Uterus (tissue), 2 donors: ENCODE measurements around the gene UGT1A3.

Source experiments
- POLR2A ChIP-seq, 2 donors: fragments of 450-650 bp; IDR thresholded peaks; one replicate each; pipeline ENCODE4 v1.6.1; 2016; ENCODE audit warnings: antibody characterized with exemption in 2 of 2, mild to moderate bottlenecking in 1 of 2, moderate library complexity in 1 of 2
- TF ChIP-seq, protein P1 (sequence below), 4 experiments: fragments of 200-600 bp in 2 of 4; fragments of 450-650 bp in 2 of 4; sonication (generic) in 2 of 4; IDR thresholded peaks; one replicate each; pipeline ENCODE4 v1.5.1; 2016 to 2019; ENCODE audit warnings: antibody characterized with exemption in 4 of 4, mild to moderate bottlenecking in 2 of 4, moderate library complexity in 1 of 4

DNA sequence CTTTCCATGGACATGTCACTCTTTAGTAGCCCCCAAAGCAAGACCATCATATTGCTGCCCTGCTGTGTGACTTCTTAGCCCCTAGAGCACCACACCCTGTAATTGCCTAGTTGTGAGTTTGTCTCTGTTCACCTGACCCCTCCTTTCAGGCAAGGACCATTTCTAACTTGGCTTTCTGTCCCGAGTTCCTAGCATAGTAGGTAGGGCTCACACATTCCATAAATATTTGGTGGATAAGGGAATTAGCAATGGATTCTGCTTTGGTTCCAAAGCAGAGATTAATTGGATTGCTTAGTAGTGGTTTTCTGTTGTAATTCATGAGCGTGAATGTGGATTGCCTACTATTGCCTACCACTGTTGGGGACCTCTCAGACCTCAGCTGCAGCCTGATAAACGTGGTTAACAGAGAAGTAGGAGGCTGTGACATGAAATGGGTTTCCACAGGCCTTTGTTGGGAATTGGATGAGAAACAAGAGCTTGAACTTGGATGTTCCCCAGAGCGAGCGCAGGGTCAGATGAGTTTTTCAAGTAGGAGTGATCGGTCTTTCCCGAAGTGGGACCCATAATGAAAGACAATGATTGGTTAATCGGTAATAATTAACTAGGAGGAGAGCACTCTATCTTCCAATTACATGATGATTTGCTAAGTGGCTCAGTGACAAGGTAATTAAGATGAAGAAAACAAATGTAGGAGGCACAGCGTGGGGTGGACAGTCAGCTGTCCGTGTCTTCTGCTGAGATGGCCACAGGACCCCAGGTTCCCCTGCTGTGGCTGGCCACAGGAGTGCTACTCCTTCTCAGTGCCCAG, 17.8 kb downstream of the UGT1A3 start:
- TF ChIP-seq, protein P1, sequence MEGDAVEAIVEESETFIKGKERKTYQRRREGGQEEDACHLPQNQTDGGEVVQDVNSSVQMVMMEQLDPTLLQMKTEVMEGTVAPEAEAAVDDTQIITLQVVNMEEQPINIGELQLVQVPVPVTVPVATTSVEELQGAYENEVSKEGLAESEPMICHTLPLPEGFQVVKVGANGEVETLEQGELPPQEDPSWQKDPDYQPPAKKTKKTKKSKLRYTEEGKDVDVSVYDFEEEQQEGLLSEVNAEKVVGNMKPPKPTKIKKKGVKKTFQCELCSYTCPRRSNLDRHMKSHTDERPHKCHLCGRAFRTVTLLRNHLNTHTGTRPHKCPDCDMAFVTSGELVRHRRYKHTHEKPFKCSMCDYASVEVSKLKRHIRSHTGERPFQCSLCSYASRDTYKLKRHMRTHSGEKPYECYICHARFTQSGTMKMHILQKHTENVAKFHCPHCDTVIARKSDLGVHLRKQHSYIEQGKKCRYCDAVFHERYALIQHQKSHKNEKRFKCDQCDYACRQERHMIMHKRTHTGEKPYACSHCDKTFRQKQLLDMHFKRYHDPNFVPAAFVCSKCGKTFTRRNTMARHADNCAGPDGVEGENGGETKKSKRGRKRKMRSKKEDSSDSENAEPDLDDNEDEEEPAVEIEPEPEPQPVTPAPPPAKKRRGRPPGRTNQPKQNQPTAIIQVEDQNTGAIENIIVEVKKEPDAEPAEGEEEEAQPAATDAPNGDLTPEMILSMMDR (IDR thresholded peaks at IDR 0.05) = no peak
- no peak for TF ChIP-seq POLR2A (IDR thresholded peaks at IDR 0.05)
